HepG2 (cell line): ENCODE data around the gene PLSCR5.

ENCODE experiments used
- EHMT2 ChIP-seq: fragments of 200-600 bp; sonication (generic); IDR thresholded peaks from 2 replicates; pipeline ENCODE4 v1.7.0; 2017; ENCODE audit warnings: antibody characterized with exemption, low read depth, low read length, borderline replicate concordance
- IKZF1 ChIP-seq: fragments of 450-650 bp; IDR thresholded peaks from 2 replicates; pipeline ENCODE4 v1.7.1; 2016
- KAT8 ChIP-seq: IDR thresholded peaks from 2 replicates; pipeline ENCODE4 v1.6.1; 2016; ENCODE audit warnings: missing genetic modification reagents, missing compliant biosample characterization
- MTA3 ChIP-seq: sonication (generic); formaldehyde crosslinking; IDR thresholded peaks from 2 replicates; pipeline ENCODE4 v1.4.0; 2020; ENCODE audit warnings: missing genetic modification reagents
- NFYB ChIP-seq: sonication (generic); formaldehyde crosslinking; IDR thresholded peaks from 2 replicates; pipeline ENCODE4 v1.4.0; 2020; ENCODE audit warnings: missing genetic modification reagents
- PHF21A ChIP-seq: sonication (generic); formaldehyde crosslinking; IDR thresholded peaks from 2 replicates; pipeline ENCODE4 v1.5.0; 2020; ENCODE audit warnings: mild to moderate bottlenecking, missing genetic modification reagents
- ZNF318 ChIP-seq: sonication (generic); formaldehyde crosslinking; IDR thresholded peaks from 2 replicates; pipeline ENCODE4 v1.4.0; 2020; ENCODE audit warnings: mild to moderate bottlenecking, missing genetic modification reagents
- ZNF788 ChIP-seq: sonication (generic); formaldehyde crosslinking; IDR thresholded peaks from 2 replicates; pipeline ENCODE4 v1.5.0; 2020; ENCODE audit warnings: mild to moderate bottlenecking, missing genetic modification reagents, borderline replicate concordance
- TF ChIP-seq, protein P1 (sequence below): sonication (generic); formaldehyde crosslinking; IDR thresholded peaks from 2 replicates; pipeline ENCODE4 v1.5.0; 2020; ENCODE audit warnings: mild to moderate bottlenecking, missing genetic modification reagents, moderate library complexity
- TF ChIP-seq, protein P2 (sequence below): sonication (generic); formaldehyde crosslinking; IDR thresholded peaks from 2 replicates; pipeline ENCODE4 v1.4.0; 2020; ENCODE audit warnings: low read depth, missing genetic modification reagents
- TF ChIP-seq, protein P3 (sequence below): IDR thresholded peaks from 2 replicates; pipeline ENCODE4 v1.6.1; 2012; ENCODE audit warnings: inconsistent platforms

GRCh38 chr3:146542978-146543377 is 62.2 kb downstream of the PLSCR5 start:
- TF ChIP-seq, protein P1, sequence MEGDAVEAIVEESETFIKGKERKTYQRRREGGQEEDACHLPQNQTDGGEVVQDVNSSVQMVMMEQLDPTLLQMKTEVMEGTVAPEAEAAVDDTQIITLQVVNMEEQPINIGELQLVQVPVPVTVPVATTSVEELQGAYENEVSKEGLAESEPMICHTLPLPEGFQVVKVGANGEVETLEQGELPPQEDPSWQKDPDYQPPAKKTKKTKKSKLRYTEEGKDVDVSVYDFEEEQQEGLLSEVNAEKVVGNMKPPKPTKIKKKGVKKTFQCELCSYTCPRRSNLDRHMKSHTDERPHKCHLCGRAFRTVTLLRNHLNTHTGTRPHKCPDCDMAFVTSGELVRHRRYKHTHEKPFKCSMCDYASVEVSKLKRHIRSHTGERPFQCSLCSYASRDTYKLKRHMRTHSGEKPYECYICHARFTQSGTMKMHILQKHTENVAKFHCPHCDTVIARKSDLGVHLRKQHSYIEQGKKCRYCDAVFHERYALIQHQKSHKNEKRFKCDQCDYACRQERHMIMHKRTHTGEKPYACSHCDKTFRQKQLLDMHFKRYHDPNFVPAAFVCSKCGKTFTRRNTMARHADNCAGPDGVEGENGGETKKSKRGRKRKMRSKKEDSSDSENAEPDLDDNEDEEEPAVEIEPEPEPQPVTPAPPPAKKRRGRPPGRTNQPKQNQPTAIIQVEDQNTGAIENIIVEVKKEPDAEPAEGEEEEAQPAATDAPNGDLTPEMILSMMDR (CRISPR knock-in tag): no peak
- TF ChIP-seq, protein P2, sequence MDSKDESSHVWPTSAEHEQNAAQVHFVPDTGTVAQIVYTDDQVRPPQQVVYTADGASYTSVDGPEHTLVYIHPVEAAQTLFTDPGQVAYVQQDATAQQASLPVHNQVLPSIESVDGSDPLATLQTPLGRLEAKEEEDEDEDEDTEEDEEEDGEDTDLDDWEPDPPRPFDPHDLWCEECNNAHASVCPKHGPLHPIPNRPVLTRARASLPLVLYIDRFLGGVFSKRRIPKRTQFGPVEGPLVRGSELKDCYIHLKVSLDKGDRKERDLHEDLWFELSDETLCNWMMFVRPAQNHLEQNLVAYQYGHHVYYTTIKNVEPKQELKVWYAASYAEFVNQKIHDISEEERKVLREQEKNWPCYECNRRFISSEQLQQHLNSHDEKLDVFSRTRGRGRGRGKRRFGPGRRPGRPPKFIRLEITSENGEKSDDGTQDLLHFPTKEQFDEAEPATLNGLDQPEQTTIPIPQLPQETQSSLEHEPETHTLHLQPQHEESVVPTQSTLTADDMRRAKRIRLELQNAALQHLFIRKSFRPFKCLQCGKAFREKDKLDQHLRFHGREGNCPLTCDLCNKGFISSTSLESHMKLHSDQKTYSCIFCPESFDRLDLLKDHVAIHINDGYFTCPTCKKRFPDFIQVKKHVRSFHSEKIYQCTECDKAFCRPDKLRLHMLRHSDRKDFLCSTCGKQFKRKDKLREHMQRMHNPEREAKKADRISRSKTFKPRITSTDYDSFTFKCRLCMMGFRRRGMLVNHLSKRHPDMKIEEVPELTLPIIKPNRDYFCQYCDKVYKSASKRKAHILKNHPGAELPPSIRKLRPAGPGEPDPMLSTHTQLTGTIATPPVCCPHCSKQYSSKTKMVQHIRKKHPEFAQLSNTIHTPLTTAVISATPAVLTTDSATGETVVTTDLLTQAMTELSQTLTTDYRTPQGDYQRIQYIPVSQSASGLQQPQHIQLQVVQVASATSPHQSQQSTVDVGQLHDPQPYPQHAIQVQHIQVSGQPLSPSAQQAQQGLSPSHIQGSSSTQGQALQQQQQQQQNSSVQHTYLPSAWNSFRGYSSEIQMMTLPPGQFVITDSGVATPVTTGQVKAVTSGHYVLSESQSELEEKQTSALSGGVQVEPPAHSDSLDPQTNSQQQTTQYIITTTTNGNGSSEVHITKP (CRISPR knock-in tag): no peak
- TF ChIP-seq MTA3 (no peak), KAT8 (CRISPR knock-in tag) (no peak), EHMT2 (no peak), NFYB (CRISPR knock-in tag) (no peak), ZNF318 (CRISPR knock-in tag) (no peak), PHF21A (CRISPR knock-in tag) (no peak), ZNF788 (CRISPR knock-in tag) (no peak), IKZF1 (no peak)
- TF ChIP-seq, protein P3, sequence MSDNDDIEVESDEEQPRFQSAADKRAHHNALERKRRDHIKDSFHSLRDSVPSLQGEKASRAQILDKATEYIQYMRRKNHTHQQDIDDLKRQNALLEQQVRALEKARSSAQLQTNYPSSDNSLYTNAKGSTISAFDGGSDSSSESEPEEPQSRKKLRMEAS: no peak
